Retinal pigment epithelial cell (primary cell): ENCODE results near the gene DCN.

Experiments
- DNase-seq: peaks from one replicate; pipeline ENCODE4 v3.0.0-alpha.2; 2010; ENCODE audit warnings: low read depth
- H3K4me3 ChIP-seq: 2 replicates; pipeline ENCODE4 v1.5.1; 2011; ENCODE audit warnings: mild to moderate bottlenecking, low read length, control low read depth, moderate library complexity
- TF ChIP-seq, protein P1 (sequence below): conservative IDR thresholded peaks from 2 replicates; pipeline ENCODE4 v1.5.1; 2011; ENCODE audit warnings: low read depth, low read length, control low read depth, inconsistent platforms

DCN gene

DNA sequence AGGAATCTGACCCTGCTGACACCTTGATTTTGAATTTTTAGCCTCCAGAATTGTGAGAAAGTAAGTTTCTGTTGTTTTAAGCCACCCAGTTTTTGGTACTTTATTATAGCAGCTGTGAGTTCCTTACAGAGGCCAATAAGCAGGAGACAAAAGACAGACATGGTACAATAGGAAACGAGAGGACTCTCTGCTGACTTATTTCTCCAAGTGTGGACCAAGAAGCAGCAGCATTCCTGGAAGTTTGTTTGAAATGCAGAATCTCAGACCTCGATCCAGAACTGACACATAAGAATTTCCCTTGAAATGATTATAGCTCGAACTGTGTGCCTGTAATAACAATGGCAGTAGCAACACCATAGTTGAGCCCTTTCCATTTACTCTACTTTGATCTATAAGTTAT lies 39.4 kb downstream of the DCN start:
- DNase-seq, result no peak
- H3K4me3 ChIP-seq, result no peak overlapping the region
- TF ChIP-seq, protein P1, sequence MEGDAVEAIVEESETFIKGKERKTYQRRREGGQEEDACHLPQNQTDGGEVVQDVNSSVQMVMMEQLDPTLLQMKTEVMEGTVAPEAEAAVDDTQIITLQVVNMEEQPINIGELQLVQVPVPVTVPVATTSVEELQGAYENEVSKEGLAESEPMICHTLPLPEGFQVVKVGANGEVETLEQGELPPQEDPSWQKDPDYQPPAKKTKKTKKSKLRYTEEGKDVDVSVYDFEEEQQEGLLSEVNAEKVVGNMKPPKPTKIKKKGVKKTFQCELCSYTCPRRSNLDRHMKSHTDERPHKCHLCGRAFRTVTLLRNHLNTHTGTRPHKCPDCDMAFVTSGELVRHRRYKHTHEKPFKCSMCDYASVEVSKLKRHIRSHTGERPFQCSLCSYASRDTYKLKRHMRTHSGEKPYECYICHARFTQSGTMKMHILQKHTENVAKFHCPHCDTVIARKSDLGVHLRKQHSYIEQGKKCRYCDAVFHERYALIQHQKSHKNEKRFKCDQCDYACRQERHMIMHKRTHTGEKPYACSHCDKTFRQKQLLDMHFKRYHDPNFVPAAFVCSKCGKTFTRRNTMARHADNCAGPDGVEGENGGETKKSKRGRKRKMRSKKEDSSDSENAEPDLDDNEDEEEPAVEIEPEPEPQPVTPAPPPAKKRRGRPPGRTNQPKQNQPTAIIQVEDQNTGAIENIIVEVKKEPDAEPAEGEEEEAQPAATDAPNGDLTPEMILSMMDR, result no peak

DNA sequence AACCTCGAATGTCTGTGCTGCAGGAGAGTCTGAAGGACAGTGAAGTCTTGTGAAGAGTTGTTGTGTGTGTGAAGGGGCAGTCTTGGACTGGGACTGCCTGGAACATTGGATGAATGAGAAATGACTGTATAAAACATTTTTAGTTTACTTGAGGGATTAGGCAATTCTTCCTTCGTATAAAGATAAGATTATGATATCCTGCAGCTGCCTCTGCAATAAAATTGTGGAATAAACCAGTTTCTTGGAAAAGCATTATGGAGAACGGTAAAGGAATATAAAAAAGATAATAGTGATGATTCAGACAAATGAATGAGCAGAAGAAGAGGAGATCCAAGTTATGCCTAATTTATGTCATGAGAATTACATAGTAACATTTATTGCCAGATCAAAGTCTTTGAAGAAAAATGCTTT lies 40.4 kb downstream of the DCN start:
- TF ChIP-seq, protein P1, result no peak
- no peak overlapping the region for H3K4me3 ChIP-seq
- DNase-seq, result no peak

DNA sequence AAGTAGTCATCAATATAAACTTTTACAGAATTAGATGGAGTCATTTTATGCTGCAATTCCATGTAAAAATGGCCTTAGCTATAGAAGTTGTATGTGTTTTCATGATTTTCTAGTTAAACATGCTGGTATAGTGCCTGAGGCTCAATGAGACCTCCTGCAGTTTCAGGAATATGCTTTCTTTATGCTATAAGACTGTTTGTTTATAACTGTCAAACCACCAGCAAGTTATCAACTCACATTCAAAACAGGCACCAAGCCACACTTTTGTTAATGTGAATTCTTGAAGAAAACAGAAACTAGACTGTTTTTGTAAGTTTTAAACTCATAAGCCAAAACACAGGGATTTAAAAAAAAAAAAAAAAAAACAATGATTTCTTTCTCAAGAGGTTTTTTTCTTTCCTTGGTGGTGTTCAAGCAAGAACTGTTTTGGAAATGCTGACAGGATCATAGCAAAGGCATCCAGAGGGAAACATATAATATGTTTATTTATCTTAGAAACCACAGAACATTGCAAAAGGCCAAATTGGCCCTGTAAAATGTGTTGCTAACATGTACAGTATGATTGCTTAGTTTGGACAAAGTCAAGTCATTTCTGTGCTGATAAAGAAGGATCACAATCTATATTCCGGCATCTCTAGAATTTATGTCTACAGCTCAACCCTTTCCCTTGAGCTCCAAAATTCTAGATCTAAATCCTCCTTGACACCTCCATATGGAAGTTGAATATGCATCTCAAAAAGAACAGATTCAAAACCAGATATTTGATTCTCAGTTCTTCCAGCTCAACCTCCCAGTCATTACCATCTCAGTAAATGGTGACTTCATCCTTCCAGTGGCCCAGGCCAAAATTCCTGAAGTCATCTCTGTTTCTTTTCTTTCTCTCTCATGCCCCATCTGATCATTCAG lies 42.3 kb downstream of the DCN start:
- no peak overlapping the region for H3K4me3 ChIP-seq
- TF ChIP-seq, protein P1, result no peak
- no peak for DNase-seq

DNA sequence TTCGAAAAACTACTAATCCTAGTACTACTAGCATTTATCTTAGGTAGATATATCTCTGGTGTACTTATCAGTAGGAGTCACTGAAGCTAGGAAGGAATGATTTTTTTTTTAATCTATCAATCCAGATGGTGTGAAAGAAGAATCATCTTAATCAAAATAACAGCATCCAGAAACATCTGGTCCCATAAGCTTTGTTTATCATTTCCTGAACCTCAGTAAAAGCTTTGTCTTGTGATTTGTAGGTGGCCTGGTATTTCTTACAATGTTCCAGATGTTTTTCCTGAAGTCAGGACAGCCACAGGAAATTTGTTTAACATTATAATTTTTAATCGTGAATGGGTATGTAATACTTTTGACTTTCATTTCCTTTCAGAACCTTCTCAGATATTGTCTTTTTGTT lies 43.3 kb downstream of the DCN start:
- TF ChIP-seq, protein P1, result no peak
- H3K4me3 ChIP-seq, result no peak overlapping the region
- DNase-seq, result no peak

DNA sequence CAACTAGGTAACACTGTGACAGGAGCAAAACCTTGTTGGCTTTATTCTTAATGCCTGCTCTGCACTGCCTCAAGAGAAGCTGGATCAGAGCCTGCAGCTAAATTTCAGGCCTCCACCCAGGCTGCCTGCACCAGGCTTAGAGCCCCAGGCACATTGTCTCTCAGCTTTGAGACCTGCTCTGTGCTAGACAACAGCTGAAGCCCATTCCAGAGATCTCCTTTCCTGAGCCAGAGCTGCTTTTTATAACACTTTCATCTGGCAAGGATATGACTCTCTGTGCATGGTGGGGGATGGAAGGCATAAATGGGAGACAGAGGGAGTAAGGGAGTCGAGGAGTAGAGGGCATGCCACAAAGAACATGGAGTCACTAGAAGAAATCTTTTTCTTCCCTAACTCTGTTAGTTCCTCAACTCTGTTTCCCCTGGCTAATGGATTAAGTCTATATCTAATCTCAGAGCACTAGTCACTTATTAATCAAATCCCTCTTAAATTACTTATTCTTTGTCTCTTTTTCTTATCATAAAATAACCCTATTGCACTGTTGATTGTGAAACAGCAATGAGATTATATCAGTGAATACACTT lies 44.2 kb downstream of the DCN start:
- no peak for DNase-seq
- TF ChIP-seq, protein P1, result no peak
- H3K4me3 ChIP-seq, result no peak overlapping the region

DNA sequence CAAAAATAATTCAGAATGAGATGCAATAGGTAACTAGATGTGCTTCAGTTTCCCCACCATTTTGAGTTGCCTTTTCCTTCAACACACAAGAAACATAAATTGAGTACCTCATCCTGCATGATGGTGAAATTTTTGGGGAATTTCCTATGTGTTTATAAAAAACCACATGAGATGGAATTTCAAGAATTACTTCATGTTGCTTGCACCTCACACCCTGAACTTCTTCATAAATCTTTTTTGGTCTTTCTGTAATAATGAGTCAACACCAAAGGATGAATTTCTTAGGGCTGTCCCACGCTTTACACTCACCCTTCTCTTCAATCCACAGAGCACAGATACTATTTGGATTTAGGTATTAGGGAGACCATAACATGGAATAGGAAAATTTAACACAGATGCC lies 48.7 kb downstream of the DCN start:
- DNase-seq, result no peak
- no peak overlapping the region for H3K4me3 ChIP-seq
- TF ChIP-seq, protein P1, result no peak
